Natural killer cell (primary cell): ENCODE measurements around the gene IGFBP7. TPM values are rescaled to one million over a fixed set of nuclear protein-coding genes. Genes with fewer than 3 reads are reported as not detected.
A peak's percentile ranks its signal among the peaks of the same experiment; 100 is the strongest.

ENCODE experiments used
- ATAC-seq, 3 donors: fragments of 150-1000 bp in 2 of 3; fragments of 200-7000 bp in 1 of 3; cut with Tn5 transposase; 1 replicate in 1 of 3; 2 replicates in 2 of 3; pipeline ENCODE4 v1.10.0; 2021; ENCODE audit warnings: mild to moderate bottlenecking in 2 of 3, moderate library complexity in 2 of 3
- DNase-seq, 2 donors: peaks; one replicate each; pipeline versions ENCODE4 v3.0.0 to v3.0.0-alpha.2; 2013 to 2021; ENCODE audit warnings: mixed read lengths in 1 of 2
- H3K27ac ChIP-seq: one replicate; pipeline ENCODE4 v1.5.1; 2013; ENCODE audit warnings: mild to moderate bottlenecking, low read length
- H3K27me3 ChIP-seq: one replicate; pipeline ENCODE4 v1.6.1; 2013; ENCODE audit warnings: low read length; ENCODE audit not compliant: control insufficient read depth, insufficient read depth
- H3K36me3 ChIP-seq: one replicate; pipeline ENCODE4 v1.6.1; 2013; ENCODE audit warnings: low read length; ENCODE audit not compliant: control insufficient read depth, insufficient read depth
- H3K4me1 ChIP-seq: one replicate; pipeline ENCODE4 v1.6.1; 2013; ENCODE audit warnings: low read length; ENCODE audit not compliant: control insufficient read depth, insufficient read depth
- H3K4me3 ChIP-seq: one replicate; pipeline ENCODE4 v1.5.1; 2013; ENCODE audit warnings: low read length
- H3K9me3 ChIP-seq: one replicate; pipeline ENCODE4 v1.6.1; 2013; ENCODE audit warnings: low read length; ENCODE audit not compliant: control insufficient read depth, insufficient read depth
- H3K27ac Mint-ChIP-seq, 2 donors: one replicate each; pipeline ENCODE4 v1.8.0; 2022; ENCODE audit warnings: mild to moderate bottlenecking in 2 of 2, mixed read lengths in 2 of 2, moderate library complexity in 1 of 2
- H3K27me3 Mint-ChIP-seq, 2 donors: one replicate each; pipeline ENCODE4 v1.8.0; 2022; ENCODE audit warnings: low read depth in 2 of 2, mixed read lengths in 2 of 2
- H3K36me3 Mint-ChIP-seq: one replicate; pipeline ENCODE4 v1.8.0; 2022; ENCODE audit warnings: mixed read lengths
- H3K4me1 Mint-ChIP-seq, 2 donors: one replicate each; pipeline ENCODE4 v1.8.0; 2022; ENCODE audit warnings: mixed read lengths in 2 of 2
- H3K4me3 Mint-ChIP-seq: one replicate; pipeline ENCODE4 v1.8.0; 2022; ENCODE audit warnings: mild to moderate bottlenecking, moderate library complexity, mixed read lengths
- H3K9me3 Mint-ChIP-seq, 2 donors: one replicate each; pipeline ENCODE4 v1.8.0; 2022; ENCODE audit warnings: mixed read lengths in 2 of 2
- CTCF ChIP-seq: fragments of 200-600 bp; IDR thresholded peaks from one replicate; pipeline ENCODE4 v1.8.0; 2022; ENCODE audit warnings: antibody characterized with exemption
- WGBS: methylation state at CpG from one replicate; pipeline ENCODE4 v1.1.7; 2013; ENCODE audit warnings: missing lambda C conversion rate; ENCODE audit not compliant: insufficient coverage; 5-methylcytosine and 5-hydroxymethylcytosine counted together
- intact Hi-C: fragments of 100-400 bp; cut with micrococcal nuclease; formaldehyde crosslinking; loops from one replicate; pipeline ENCODE4 v1.14.2; 2022
- total RNA-seq, 4 donors: library from RNA; stranded (reverse); fragments of 120-200 nt in 1 of 4; gene quantifications; one replicate each; pipeline versions ENCODE4 v1.2.3 to v1.2.4, GENCODE V29; 2013 to 2022

The IGFBP7 gene
- total RNA-seq, 3 donors from 2014 or later (not counting 1 experiment from before 2014, with no cell fraction given) = 88.8 to 107 (median 101) TPM

DNA sequence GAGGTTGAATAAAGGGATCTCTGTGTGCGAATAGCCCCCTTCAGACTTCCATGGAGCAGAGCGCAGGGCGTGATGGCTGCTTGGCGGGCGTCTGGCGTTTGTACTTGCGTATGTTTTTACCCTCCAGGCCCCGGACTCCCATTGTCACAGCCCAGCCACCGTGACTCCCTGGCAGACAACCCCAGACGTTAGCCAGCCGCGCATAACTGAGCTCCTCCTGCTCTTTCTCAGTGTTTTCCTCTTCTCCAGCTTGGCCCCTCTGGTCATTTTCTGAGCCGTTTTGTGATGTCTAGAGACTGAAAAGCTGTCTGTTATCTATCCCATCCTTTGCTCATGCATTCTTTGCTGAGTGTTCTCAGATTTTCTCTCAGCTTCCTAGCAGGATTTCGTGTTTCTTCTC lies 54.3 kb downstream of the IGFBP7 start:
- Mint-ChIP-seq H3K4me3 (no peak overlapping the region), H3K27ac (no peak overlapping the region), H3K9me3 (no peaks in the 10 kb centered on the region), H3K36me3 (no peaks in the 10 kb centered on the region), H3K4me1 (peaks cover 57 to 66% of the 10 kb centered on the region in 2 donors), H3K27me3 (no peaks in the 10 kb centered on the region)
- TF ChIP-seq CTCF = no peak
- no peak for ATAC-seq
- H3K27me3 ChIP-seq = no peaks in the 10 kb centered on the region
- DNase-seq = no peak
- H3K27ac ChIP-seq = no peak overlapping the region
- H3K4me3 ChIP-seq = no peak overlapping the region
- no peaks in the 10 kb centered on the region for H3K36me3 ChIP-seq
- H3K9me3 ChIP-seq = no peaks in the 10 kb centered on the region
- WGBS = 84% methylated on average over 14 of the region's 14 CpGs
- intact Hi-C loops = no loop called here
- no peaks in the 10 kb centered on the region for H3K4me1 ChIP-seq

DNA sequence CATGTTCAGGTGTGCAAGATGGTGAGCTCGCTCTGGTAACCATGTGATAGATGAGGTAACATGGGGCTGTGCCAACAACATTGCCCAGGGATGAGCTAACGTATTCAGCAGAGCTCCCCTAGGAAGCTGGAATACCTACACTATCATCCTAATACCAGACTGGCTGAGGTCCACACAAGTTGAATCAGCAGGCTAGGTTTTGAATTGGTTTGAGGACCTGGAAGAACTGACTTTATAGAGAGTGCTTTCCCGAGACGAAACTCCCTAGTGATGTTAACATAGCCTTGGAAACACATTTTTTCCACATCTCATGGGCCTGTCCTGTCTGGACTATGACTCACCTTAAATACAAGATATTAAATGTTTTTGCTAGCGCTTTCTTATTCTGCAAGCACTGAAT lies 56.7 kb downstream of the IGFBP7 start:
- no peaks in the 10 kb centered on the region for H3K9me3 ChIP-seq
- no peaks in the 10 kb centered on the region for H3K4me1 ChIP-seq
- TF ChIP-seq CTCF = no peak
- H3K27ac ChIP-seq = no peak overlapping the region
- no peaks in the 10 kb centered on the region for H3K27me3 ChIP-seq
- Mint-ChIP-seq H3K9me3 (no peaks in the 10 kb centered on the region), H3K27me3 (no peaks in the 10 kb centered on the region), H3K4me1 (peaks cover 47 to 57% of the 10 kb centered on the region in 2 donors), H3K4me3 (no peak overlapping the region), H3K27ac (no peak overlapping the region), H3K36me3 (no peaks in the 10 kb centered on the region)
- 93% methylated on average over 5 of the region's 5 CpGs for WGBS
- intact Hi-C loops = no loop called here
- H3K36me3 ChIP-seq = no peaks in the 10 kb centered on the region
- ATAC-seq (no peak), DNase-seq (no peak)
- no peak overlapping the region for H3K4me3 ChIP-seq

- 100% methylated on average over 2 of the region's 2 CpGs for WGBS
- peaks cover 40 to 48% of the 10 kb centered on the region in 2 donors for H3K4me1 Mint-ChIP-seq
Measured at GRCh38 chr4:57051524-57051923, 58.7 kb downstream of the IGFBP7 start.

More at GRCh38 chr4:57051524-57051923, 58.7 kb downstream of the IGFBP7 start:
- Histone ChIP-seq H3K4me1 (no peaks in the 10 kb centered on the region), H3K27ac (no peak overlapping the region), H3K36me3 (no peaks in the 10 kb centered on the region), H3K9me3 (no peaks in the 10 kb centered on the region), H3K4me3 (no peak overlapping the region), H3K27me3 (no peaks in the 10 kb centered on the region)
- no peaks in the 10 kb centered on the region for H3K36me3 Mint-ChIP-seq
- H3K27me3 Mint-ChIP-seq = no peaks in the 10 kb centered on the region
- H3K9me3 Mint-ChIP-seq = no peaks in the 10 kb centered on the region
- ATAC-seq = no peak
- H3K4me3 Mint-ChIP-seq = no peak overlapping the region
- TF ChIP-seq CTCF = no peak
- intact Hi-C loops = no loop called here
- no peak for DNase-seq
- peak overlapping the region; percentile 1 to 3 for H3K27ac Mint-ChIP-seq
